Measurements from ENCODE around the gene ABCG2. TPM values are rescaled to one million over a fixed set of nuclear protein-coding genes. Genes with fewer than 3 reads are reported as not detected.

Gene ABCG2
- polyA plus RNA-seq, 1 of the 3 experiments (the other 2 are of a cell fraction): 0.02 TPM

- Histone ChIP-seq H3K4me1 (ENCODE audit: control insufficient read depth in 1 of 2, insufficient read depth in 2 of 2, low read depth in 1 of 2, low read length in 1 of 2) (no peaks in the 10 kb centered on the region), H3K9ac (no peak overlapping the region), H3K27ac (ENCODE audit: low read depth in 2 of 2, low read length in 1 of 2) (no peak overlapping the region), H3K4me3 (ENCODE audit: low read depth in 2 of 2, low read length in 1 of 2) (no peak overlapping the region), H3K36me3 (replicated peaks in 1 of 2; ENCODE audit: control insufficient read depth in 1 of 2, insufficient read depth in 2 of 2, low read length in 1 of 2) (no peaks in the 10 kb centered on the region), H2AFZ (ENCODE audit: low read depth) (no peak overlapping the region), H3K9me2 (no peaks in the 10 kb centered on the region), H3K9me3 (no peaks in the 10 kb centered on the region), H3K79me2 (ENCODE audit: insufficient read depth) (no peaks in the 10 kb centered on the region), H3K27me3 (ENCODE audit: insufficient read depth) (no peaks in the 10 kb centered on the region; the same call in 1 of the 2 replicates), H4K20me1 (ENCODE audit: insufficient read depth) (no peaks in the 10 kb centered on the region), H3F3A (replicated peaks; ENCODE audit: insufficient read depth) (no peaks in the 10 kb centered on the region), H3K4me2 (no peak overlapping the region)
- CTCF ChIA-PET: no interaction called here
- 79% methylated on average over 1 of the region's 1 CpG for WGBS (ENCODE audit: low lambda C conversion rate)
- no peak for DNase-seq
- POLR2A ChIA-PET: no interaction called here
- TF ChIP-seq RCOR1 (IDR thresholded peaks at IDR 0.05; ENCODE audit: low read length): no peak
- no peak for TF ChIP-seq YY1 (IDR thresholded peaks at IDR 0.05; ENCODE audit: low read depth)
- no peak for TF ChIP-seq REST (IDR thresholded peaks at IDR 0.05; ENCODE audit: low read depth, low read length)
- no peak for TF ChIP-seq IRF3 (IDR thresholded peaks at IDR 0.05; ENCODE audit: low read depth, low read length)
- TF ChIP-seq NRF1 (IDR thresholded peaks at IDR 0.05; ENCODE audit: low read depth, low read length): no peak
- TF ChIP-seq GATA2 (CRISPR knock-in tag; IDR thresholded peaks at IDR 0.05): no peak
- TF ChIP-seq MXI1 (IDR thresholded peaks at IDR 0.05; ENCODE audit: low read depth, low read length): no peak
- no peak for TF ChIP-seq EZH2phosphoT487 (IDR thresholded peaks at IDR 0.05; ENCODE audit: borderline replicate concordance, low read depth)
Measured at GRCh38 chr4:88187766-88188165, 29.3 kb upstream of the ABCG2 start.

GRCh38 chr4:88185906-88186305 lies 27.5 kb upstream of the ABCG2 start:
- Histone ChIP-seq H3K79me2 (ENCODE audit: insufficient read depth) (no peaks in the 10 kb centered on the region), H3K36me3 (replicated peaks in 1 of 2; ENCODE audit: control insufficient read depth in 1 of 2, insufficient read depth in 2 of 2, low read length in 1 of 2) (no peaks in the 10 kb centered on the region), H2AFZ (ENCODE audit: low read depth) (no peak overlapping the region), H3K27ac (ENCODE audit: low read depth in 2 of 2, low read length in 1 of 2) (no peak overlapping the region), H3K4me1 (ENCODE audit: control insufficient read depth in 1 of 2, insufficient read depth in 2 of 2, low read depth in 1 of 2, low read length in 1 of 2) (no peaks in the 10 kb centered on the region), H3K9ac (no peak overlapping the region), H3K27me3 (ENCODE audit: insufficient read depth) (no peaks in the 10 kb centered on the region; the same call in 1 of the 2 replicates), H3K9me3 (no peaks in the 10 kb centered on the region), H3K4me2 (no peak overlapping the region), H3K9me2 (no peaks in the 10 kb centered on the region), H3K4me3 (ENCODE audit: low read depth in 2 of 2, low read length in 1 of 2) (no peak overlapping the region), H4K20me1 (ENCODE audit: insufficient read depth) (no peaks in the 10 kb centered on the region), H3F3A (replicated peaks; ENCODE audit: insufficient read depth) (no peaks in the 10 kb centered on the region)
- ChIA-PET POLR2A (no interaction called here), CTCF (no interaction called here)
- TF ChIP-seq FOXM1 (IDR thresholded peaks at IDR 0.05; ENCODE audit: low read depth): no peak
- TF ChIP-seq RFX5 (IDR thresholded peaks at IDR 0.05; ENCODE audit: low read length): no peak
- TF ChIP-seq SMC3 (IDR thresholded peaks at IDR 0.05; ENCODE audit: low read depth, low read length): no peak
- no peak for TF ChIP-seq SIN3A (IDR thresholded peaks at IDR 0.05; ENCODE audit: borderline replicate concordance, low read depth, low read length)
- no peak for TF ChIP-seq NFIC (IDR thresholded peaks at IDR 0.05; ENCODE audit: borderline replicate concordance)
- no peak for DNase-seq
